Measurements from ENCODE around the gene PPM1E. TPM values are rescaled to one million over a fixed set of nuclear protein-coding genes. Genes with fewer than 3 reads are reported as not detected.
A peak's percentile ranks its signal among the peaks of the same experiment; 100 is the strongest.

Gene PPM1E
- total and polyA plus RNA-seq, 2 of the 4 experiments (the other 2 are of a cell fraction): under 0.01 to 0.05 TPM

- dilution Hi-C loops (cut with HindIII; ENCODE audit: low sequenced_read_pairs, unreplicated experiment) (no loop called here), intact Hi-C loops (cut with micrococcal nuclease) (loop anchor here (5.0 kb wide), 1 partner anchor 345 kb away; no protein-coding TSS in a partner anchor), in situ Hi-C loops (cut with MboI; ENCODE audit: low sequenced_read_pairs) (loop anchor here (10.0 kb wide), 1 partner anchor 417 kb away; no protein-coding TSS in a partner anchor)
- Histone ChIP-seq H2BK15ac (ENCODE audit: low read depth, low read length) (no peak overlapping the region; the same call in 2 of the 3 replicates), H2AK9ac (replicated peaks; ENCODE audit: low read depth, low read length, poor library complexity) (no peak overlapping the region), H4K5ac (ENCODE audit: low read depth, low read length) (no peak overlapping the region), H3K27ac (ENCODE audit: insufficient read depth, low read length) (peak overlapping the region; percentile 29; the same call in 1 of the 2 replicates), H2BK5ac (ENCODE audit: low read depth, low read length, poor library complexity, severe bottlenecking) (peak overlapping the region; percentile 52), H3K9me3 (ENCODE audit: control insufficient read depth, insufficient read depth, low read length) (no peaks in the 10 kb centered on the region), H3K23ac (ENCODE audit: low read depth, low read length) (no peak overlapping the region), H3K79me1 (ENCODE audit: low read depth in 1 of 2, low read length in 2 of 2) (peaks cover 0 to 4% of the 10 kb centered on the region in 2 experiments; a peak in 1 of 4 replicates), H2AFZ (replicated peaks; ENCODE audit: low read length, poor library complexity) (no peak overlapping the region), H4K8ac (ENCODE audit: low read depth in 2 of 2, low read length in 2 of 2) (peak overlapping the region in 1 of 2 experiments; percentile 21; a peak in 1 of 4 replicates), H3K4me1 (ENCODE audit: control insufficient read depth, insufficient read depth, low read length) (peaks cover 9% of the 10 kb centered on the region), H3K4ac (ENCODE audit: low read depth, low read length) (peak overlapping the region; percentile 60), H2BK120ac (ENCODE audit: low read depth, low read length) (peak overlapping the region; percentile 46), H2AK5ac (ENCODE audit: low read depth, low read length) (peak overlapping the region; percentile 60; the same call in 1 of the 2 replicates), H2BK20ac (ENCODE audit: low read depth, low read length) (peak overlapping the region; percentile 77; the same call in 1 of the 2 replicates), H3K4me2 (ENCODE audit: low read depth, low read length) (no peak overlapping the region), H3K27me3 (ENCODE audit: control insufficient read depth, insufficient read depth, low read length) (no peaks in the 10 kb centered on the region), H3K4me3 (ENCODE audit: insufficient read depth, low read depth, low read length) (no peak overlapping the region), H3K9me1 (ENCODE audit: insufficient read depth, low read length) (no peaks in the 10 kb centered on the region; the same call in 1 of the 2 replicates), H4K20me1 (ENCODE audit: insufficient read depth, low read length) (no peaks in the 10 kb centered on the region), H3K56ac (ENCODE audit: extremely low read depth, insufficient read depth, low read length) (no peak overlapping the region), H3K9ac (ENCODE audit: low read depth, low read length) (no peak overlapping the region), H3K36me3 (ENCODE audit: control insufficient read depth, insufficient read depth, low read length) (peaks cover 3% of the 10 kb centered on the region; the same call in 1 of the 2 replicates), H4K91ac (ENCODE audit: insufficient read depth, low read depth, low read length) (no peak overlapping the region), H3K14ac (replicated peaks; ENCODE audit: low read depth, low read length) (peak overlapping the region; percentile 62; the same call in 1 of the 2 replicates), H3K18ac (ENCODE audit: low read depth, low read length) (no peak overlapping the region; the same call in 1 of the 2 replicates)
- no TSS peak for BruUV-seq (replicated peaks)
- ATAC-seq (ENCODE audit: low read depth) (no peak), DNase-seq (no peak)
- no peak for TF ChIP-seq RFX5 (IDR thresholded peaks at IDR 0.05; ENCODE audit: low read depth, low read length)
- no peak for TF ChIP-seq POLR2A (IDR thresholded peaks at IDR 0.05; ENCODE audit: low read depth, low read length)
- TF ChIP-seq FOS (IDR thresholded peaks at IDR 0.05; ENCODE audit: low read depth, low read length): no peak
- no peak for TF ChIP-seq NFE2L2 (IDR thresholded peaks at IDR 0.05; ENCODE audit: low read depth, low read length)
- ChIA-PET CTCF (interaction anchor here (3.8 kb wide), 1 partner anchor 291 kb away, joined by 28 read pairs; no protein-coding TSS in a partner anchor), POLR2A (ENCODE audit: unreplicated experiment) (no interaction called here)
- WGBS, 2 experiments (ENCODE audit: extremely low coverage in 2 of 2, insufficient read length in 1 of 2): 83% methylated on average over 1 of the region's 3 CpGs; no CpG with 5 or more reads in 1 of the 2 experiments
Observed at GRCh38 chr17:59002126-59002525, 246.5 kb downstream of the PPM1E start.

Measured in IMR-90 (cell line).